ENCODE results near the gene AGRN. TPM values are rescaled to one million over a fixed set of nuclear protein-coding genes. Genes with fewer than 3 reads are reported as not detected.

Gene AGRN
- total RNA-seq, 1 experiment from 2014 or later = 446 TPM

DNA sequence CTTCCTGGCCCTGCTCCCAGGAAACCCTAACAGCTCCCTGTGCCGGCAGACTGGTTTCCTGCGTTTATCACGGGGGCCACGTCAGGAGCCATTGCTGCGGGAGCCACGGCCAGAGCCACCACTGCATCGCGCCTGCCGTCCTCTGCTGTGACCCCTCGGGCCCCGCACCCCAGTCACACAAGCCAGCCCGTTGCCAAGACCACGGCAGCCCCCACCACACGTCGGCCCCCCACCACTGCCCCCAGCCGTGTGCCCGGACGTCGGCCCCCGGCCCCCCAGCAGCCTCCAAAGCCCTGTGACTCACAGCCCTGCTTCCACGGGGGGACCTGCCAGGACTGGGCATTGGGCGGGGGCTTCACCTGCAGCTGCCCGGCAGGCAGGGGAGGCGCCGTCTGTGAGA, 28.0 kb downstream of the AGRN start:
- no peak overlapping the region for H3K4me3 Mint-ChIP-seq (ENCODE audit: low read depth, unreplicated experiment)

DNA sequence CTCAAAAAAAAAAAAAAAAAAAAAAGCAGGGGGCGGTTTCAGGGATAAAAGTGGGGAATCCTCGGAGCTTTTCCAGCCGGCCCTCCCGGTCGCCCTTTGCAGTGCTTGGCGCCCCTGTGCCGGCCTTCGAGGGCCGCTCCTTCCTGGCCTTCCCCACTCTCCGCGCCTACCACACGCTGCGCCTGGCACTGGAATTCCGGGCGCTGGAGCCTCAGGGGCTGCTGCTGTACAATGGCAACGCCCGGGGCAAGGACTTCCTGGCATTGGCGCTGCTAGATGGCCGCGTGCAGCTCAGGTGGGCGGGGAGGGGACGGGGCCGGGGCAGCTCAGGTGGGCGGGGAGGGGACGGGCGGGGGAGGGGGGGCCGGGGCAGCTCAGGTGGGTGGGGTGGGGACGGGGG, 28.8 kb downstream of the AGRN start:
- no peaks in the 10 kb centered on the region for H3K4me1 Mint-ChIP-seq (ENCODE audit: low read depth, unreplicated experiment)
- no peaks in the 10 kb centered on the region for H3K9me3 Mint-ChIP-seq (ENCODE audit: low read depth, unreplicated experiment)
- CTCF ChIA-PET = no interaction called here
- no peak overlapping the region for H3K4me3 Mint-ChIP-seq (ENCODE audit: low read depth, unreplicated experiment)
- intact Hi-C loops (cut with micrococcal nuclease; ENCODE audit: unreplicated experiment) = no loop called here
- no TSS peak for BruUV-seq (replicated peaks)
- peaks cover 56% of the 10 kb centered on the region for H3K36me3 Mint-ChIP-seq (ENCODE audit: insufficient read depth, unreplicated experiment)
- no peak for DNase-seq
- no peak overlapping the region for H3K27ac Mint-ChIP-seq (ENCODE audit: unreplicated experiment)
- TF ChIP-seq CTCF (IDR thresholded peaks at IDR 0.05; ENCODE audit: unreplicated experiment) = no peak
- no peaks in the 10 kb centered on the region for H3K27me3 Mint-ChIP-seq (ENCODE audit: unreplicated experiment)

More for the DNA sequence above, 28.0 kb downstream of the AGRN start:
- CTCF ChIA-PET = no interaction called here
- Mint-ChIP-seq H3K9me3 (ENCODE audit: low read depth, unreplicated experiment) (no peaks in the 10 kb centered on the region), H3K36me3 (ENCODE audit: insufficient read depth, unreplicated experiment) (peaks cover 58% of the 10 kb centered on the region), H3K4me1 (ENCODE audit: low read depth, unreplicated experiment) (no peaks in the 10 kb centered on the region), H3K27ac (ENCODE audit: unreplicated experiment) (no peak overlapping the region), H3K27me3 (ENCODE audit: unreplicated experiment) (no peaks in the 10 kb centered on the region)
- DNase-seq = no peak
- no peak for TF ChIP-seq CTCF (IDR thresholded peaks at IDR 0.05; ENCODE audit: unreplicated experiment)
- intact Hi-C loops (cut with micrococcal nuclease; ENCODE audit: unreplicated experiment) = no loop called here
- no TSS peak for BruUV-seq (replicated peaks)

GRCh38 chr1:1049318-1050165, 29.6 kb downstream of the AGRN start:
- no peak for TF ChIP-seq CTCF (IDR thresholded peaks at IDR 0.05; ENCODE audit: unreplicated experiment)
- H3K4me3 Mint-ChIP-seq (ENCODE audit: low read depth, unreplicated experiment) = no peak overlapping the region
- DNase-seq = no peak
- CTCF ChIA-PET = no interaction called here
- no peaks in the 10 kb centered on the region for H3K4me1 Mint-ChIP-seq (ENCODE audit: low read depth, unreplicated experiment)
- H3K9me3 Mint-ChIP-seq (ENCODE audit: low read depth, unreplicated experiment) = no peaks in the 10 kb centered on the region
- H3K27ac Mint-ChIP-seq (ENCODE audit: unreplicated experiment) = no peak overlapping the region
- H3K36me3 Mint-ChIP-seq (ENCODE audit: insufficient read depth, unreplicated experiment) = peaks cover 53% of the 10 kb centered on the region
- no peaks in the 10 kb centered on the region for H3K27me3 Mint-ChIP-seq (ENCODE audit: unreplicated experiment)
- intact Hi-C loops (cut with micrococcal nuclease; ENCODE audit: unreplicated experiment) = no loop called here
- BruUV-seq (replicated peaks) = TSS peak; percentile 34

- H3K4me3 Mint-ChIP-seq (ENCODE audit: low read depth, unreplicated experiment) = no peak overlapping the region
- peaks cover 52% of the 10 kb centered on the region for H3K36me3 Mint-ChIP-seq (ENCODE audit: insufficient read depth, unreplicated experiment)
- no peaks in the 10 kb centered on the region for H3K4me1 Mint-ChIP-seq (ENCODE audit: low read depth, unreplicated experiment)
- CTCF ChIA-PET = no interaction called here
- DNase-seq = no peak
- intact Hi-C loops (cut with micrococcal nuclease; ENCODE audit: unreplicated experiment) = no loop called here
- no TSS peak for BruUV-seq (replicated peaks)
- H3K9me3 Mint-ChIP-seq (ENCODE audit: low read depth, unreplicated experiment) = no peaks in the 10 kb centered on the region
- no peak for TF ChIP-seq CTCF (IDR thresholded peaks at IDR 0.05; ENCODE audit: unreplicated experiment)
- no peak overlapping the region for H3K27ac Mint-ChIP-seq (ENCODE audit: unreplicated experiment)
- no peaks in the 10 kb centered on the region for H3K27me3 Mint-ChIP-seq (ENCODE audit: unreplicated experiment)
Measured at GRCh38 chr1:1050577-1051052, 30.7 kb downstream of the AGRN start.
